GM21825 (cell line): ENCODE measurements around the gene AFF1.

Experiments
- ATAC-seq: cut with Tn5 transposase; IDR thresholded peaks from one replicate; pipeline ENCODE4 v1.9.1; 2021; ENCODE audit warnings: mild to moderate bottlenecking, moderate library complexity; ENCODE audit not compliant: unreplicated experiment

AFF1 gene, protein sequence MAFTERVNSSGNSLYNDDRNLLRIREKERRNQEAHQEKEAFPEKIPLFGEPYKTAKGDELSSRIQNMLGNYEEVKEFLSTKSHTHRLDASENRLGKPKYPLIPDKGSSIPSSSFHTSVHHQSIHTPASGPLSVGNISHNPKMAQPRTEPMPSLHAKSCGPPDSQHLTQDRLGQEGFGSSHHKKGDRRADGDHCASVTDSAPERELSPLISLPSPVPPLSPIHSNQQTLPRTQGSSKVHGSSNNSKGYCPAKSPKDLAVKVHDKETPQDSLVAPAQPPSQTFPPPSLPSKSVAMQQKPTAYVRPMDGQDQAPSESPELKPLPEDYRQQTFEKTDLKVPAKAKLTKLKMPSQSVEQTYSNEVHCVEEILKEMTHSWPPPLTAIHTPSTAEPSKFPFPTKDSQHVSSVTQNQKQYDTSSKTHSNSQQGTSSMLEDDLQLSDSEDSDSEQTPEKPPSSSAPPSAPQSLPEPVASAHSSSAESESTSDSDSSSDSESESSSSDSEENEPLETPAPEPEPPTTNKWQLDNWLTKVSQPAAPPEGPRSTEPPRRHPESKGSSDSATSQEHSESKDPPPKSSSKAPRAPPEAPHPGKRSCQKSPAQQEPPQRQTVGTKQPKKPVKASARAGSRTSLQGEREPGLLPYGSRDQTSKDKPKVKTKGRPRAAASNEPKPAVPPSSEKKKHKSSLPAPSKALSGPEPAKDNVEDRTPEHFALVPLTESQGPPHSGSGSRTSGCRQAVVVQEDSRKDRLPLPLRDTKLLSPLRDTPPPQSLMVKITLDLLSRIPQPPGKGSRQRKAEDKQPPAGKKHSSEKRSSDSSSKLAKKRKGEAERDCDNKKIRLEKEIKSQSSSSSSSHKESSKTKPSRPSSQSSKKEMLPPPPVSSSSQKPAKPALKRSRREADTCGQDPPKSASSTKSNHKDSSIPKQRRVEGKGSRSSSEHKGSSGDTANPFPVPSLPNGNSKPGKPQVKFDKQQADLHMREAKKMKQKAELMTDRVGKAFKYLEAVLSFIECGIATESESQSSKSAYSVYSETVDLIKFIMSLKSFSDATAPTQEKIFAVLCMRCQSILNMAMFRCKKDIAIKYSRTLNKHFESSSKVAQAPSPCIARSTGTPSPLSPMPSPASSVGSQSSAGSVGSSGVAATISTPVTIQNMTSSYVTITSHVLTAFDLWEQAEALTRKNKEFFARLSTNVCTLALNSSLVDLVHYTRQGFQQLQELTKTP

GRCh38 chr4:86934771-86935565 lies at the start of gene AFF1:
Gene AFF1 (plus strand): TSS chr4:86935011. CDS start chr4:86948534, 13,523 bp downstream.
- peak; percentile 53 for ATAC-seq

GRCh38 chr4:86890790-86891189 lies 44.0 kb upstream of the AFF1 start:
- no peak for ATAC-seq

- ATAC-seq: peak; percentile 53
These were observed 42.8 kb upstream of the AFF1 start, which contains the start of gene C4orf36 for GRCh38 chr4:86891762-86892635. Gene C4orf36 (minus strand): TSS chr4:86892422. CDS start chr4:86891520, 902 bp downstream.

DNA sequence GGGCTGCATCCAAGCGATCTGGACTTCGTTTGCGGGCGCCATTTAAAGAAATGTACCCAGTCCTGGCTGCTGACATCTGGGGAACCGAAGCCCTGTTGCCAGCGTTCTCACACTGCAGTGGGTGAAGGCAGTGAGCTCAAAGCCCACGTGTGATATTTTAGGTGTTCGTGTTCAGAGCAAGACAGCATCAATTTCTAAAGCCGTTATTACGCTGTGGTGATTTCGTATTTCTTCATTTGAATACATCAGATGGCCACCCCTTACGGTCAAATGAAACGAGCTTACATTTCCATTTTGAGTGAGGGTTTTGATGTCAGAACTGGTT lies 42.2 kb upstream of the AFF1 start:
- ATAC-seq: peak; percentile 10

DNA sequence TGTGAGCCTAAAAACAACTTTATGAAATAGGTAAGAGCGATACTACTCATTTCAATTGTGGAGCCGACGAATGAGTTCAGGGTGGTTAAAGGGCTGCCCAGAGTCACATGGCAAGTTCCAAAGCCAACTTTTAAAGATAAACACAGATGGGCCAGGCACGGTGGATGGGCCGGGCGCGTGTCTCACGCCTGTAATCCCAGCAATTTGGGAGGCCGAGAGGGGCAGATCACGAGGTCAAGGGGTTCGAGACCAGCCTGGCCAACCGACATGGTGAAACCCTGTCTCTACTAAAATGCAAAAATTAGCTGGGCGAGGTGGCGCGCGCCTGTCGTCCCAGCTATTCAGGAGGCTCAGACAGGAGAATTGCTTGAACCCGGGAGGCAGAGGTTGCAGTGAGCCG lies 41.7 kb upstream of the AFF1 start:
- no peak for ATAC-seq

DNA sequence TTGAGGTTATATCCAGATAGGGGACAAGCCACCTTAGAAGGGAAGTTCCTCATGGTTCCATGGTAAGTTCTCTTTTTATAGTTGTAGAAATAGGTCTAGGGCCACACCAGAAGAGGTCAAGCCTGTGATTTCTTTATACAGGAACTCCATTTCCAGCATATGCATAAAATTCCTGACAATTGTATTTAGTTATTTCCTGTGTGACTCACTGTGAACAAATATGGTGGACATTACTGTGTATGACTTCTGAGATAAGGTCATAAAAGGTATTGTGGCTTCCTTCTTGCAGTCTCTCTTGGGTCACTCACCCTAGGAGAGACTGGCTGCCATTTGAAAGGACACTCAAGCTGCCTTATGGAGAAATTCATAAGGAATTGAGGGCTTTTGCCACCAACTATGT lies 40.4 kb upstream of the AFF1 start:
- ATAC-seq: no peak

GRCh38 chr4:86895692-86896488 lies 38.9 kb upstream of the AFF1 start:
- no peak for ATAC-seq

DNA sequence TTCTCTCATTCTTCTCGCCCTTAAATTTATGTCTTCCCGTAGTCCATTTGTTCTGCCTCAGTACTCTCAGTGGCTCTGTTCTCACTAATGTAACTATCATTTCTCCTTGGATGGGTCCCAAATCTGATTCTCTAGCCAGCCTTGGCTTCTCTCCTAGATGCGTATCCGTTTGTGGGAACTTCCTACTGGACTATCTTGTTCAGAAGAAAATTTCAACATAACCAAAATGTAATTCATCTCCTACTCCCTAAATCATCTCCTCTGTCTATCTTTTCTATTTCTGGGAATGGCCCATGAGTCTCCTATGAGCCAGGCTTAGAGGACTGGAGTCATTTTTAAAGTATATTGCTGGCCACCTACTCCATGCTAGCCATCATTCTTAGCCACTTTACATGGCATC lies 38.2 kb upstream of the AFF1 start:
- ATAC-seq: no peak

- ATAC-seq: no peak
These were observed 36.2 kb upstream of the AFF1 start for GRCh38 chr4:86898562-86898961.

DNA sequence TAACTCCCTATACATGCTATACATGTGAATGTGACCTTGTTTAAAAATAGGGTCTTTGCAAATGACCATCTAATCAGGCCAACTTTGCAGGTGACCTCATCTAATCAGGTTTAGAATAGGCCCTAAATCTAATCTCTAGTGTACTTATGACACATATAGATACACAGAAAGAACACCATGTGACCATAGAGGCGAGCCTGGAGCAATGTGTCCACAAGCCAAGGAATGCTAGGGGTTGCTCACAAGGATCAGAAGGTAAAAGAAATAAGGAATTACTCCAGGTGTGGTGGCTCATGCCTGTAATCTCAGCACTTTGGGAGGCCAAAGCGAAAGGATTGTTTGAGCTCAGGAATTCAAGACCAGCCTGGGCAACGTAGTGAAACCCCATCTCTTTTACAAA lies 32.9 kb upstream of the AFF1 start:
- ATAC-seq: no peak

GRCh38 chr4:86908251-86908657 lies 26.6 kb upstream of the AFF1 start:
- ATAC-seq: no peak

GRCh38 chr4:86909546-86910295 lies 25.1 kb upstream of the AFF1 start:
- ATAC-seq: no peak

DNA sequence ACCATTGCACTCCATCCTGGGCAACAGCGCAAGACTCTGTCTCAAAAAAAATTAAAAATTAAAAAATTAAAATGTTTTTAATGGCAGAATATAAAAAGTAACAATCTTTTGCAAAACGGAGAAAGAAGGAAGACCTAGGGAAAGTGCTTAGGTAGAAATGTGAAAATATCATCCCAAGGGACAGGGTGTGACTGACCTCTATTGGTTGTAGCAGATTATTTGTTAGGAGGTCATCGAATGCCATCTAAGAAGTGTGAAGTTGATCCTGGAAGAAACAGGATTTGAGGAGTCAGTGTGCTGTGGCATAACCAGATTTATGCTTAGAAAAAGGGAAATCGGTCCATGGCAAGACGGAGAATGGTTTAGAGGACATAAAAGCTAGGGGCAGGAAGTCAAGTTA lies 24.4 kb upstream of the AFF1 start:
- ATAC-seq: no peak

GRCh38 chr4:86910820-86911684 lies 23.8 kb upstream of the AFF1 start:
- no peak for ATAC-seq

DNA sequence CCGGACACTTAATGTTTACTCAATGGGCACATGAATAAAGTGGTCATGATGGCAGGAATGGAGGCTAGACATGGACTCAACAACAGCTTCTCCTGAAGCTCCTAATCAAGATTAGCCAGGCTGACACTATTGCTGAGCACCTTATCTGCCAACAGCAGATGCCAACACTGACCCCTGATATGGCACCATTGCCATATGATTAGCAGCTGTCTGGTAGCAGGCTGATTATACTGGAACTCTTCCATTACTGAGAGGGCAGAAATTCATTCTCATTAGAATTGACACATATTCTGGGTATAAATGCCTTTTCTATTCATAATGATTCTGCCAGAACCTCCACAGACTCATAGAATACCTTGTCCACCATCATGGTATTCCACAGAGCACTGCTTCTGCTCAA lies 18.4 kb upstream of the AFF1 start:
- no peak for ATAC-seq

- no peak for ATAC-seq
These were observed 17.4 kb upstream of the AFF1 start for GRCh38 chr4:86917212-86918039.
